Neural crest cell (in vitro differentiated cells): ENCODE results near the gene PIGZ. TPM values are rescaled to one million over a fixed set of nuclear protein-coding genes. Genes with fewer than 3 reads are reported as not detected.

Source experiments
- DNase-seq: peaks from one replicate; pipeline ENCODE4 v3.0.0; 2021; ENCODE audit warnings: low read depth, mixed read lengths, low spot score
- H3K27ac Mint-ChIP-seq: one replicate; pipeline ENCODE4 v1.8.0; 2021; ENCODE audit warnings: mild to moderate bottlenecking, mixed read lengths; ENCODE audit not compliant: unreplicated experiment
- H3K27me3 Mint-ChIP-seq: 2 replicates; pipeline ENCODE4 v1.8.0; 2021; ENCODE audit warnings: low read depth, mild to moderate bottlenecking, mixed read lengths
- H3K36me3 Mint-ChIP-seq: 2 replicates; pipeline ENCODE4 v1.8.0; 2021; ENCODE audit warnings: low read depth, mild to moderate bottlenecking, mixed read lengths
- H3K4me1 Mint-ChIP-seq: 2 replicates; pipeline ENCODE4 v1.8.0; 2021; ENCODE audit warnings: mixed read lengths
- H3K4me3 Mint-ChIP-seq: one replicate; pipeline ENCODE4 v1.8.0; 2021; ENCODE audit warnings: mild to moderate bottlenecking, mixed read lengths
- H3K9me3 Mint-ChIP-seq: 2 replicates; pipeline ENCODE4 v1.8.0; 2021; ENCODE audit warnings: mixed read lengths
- CTCF ChIP-seq: fragments of 200-600 bp; sonication (generic); conservative IDR thresholded peaks from 2 replicates; pipeline ENCODE4 v1.5.0; 2021; ENCODE audit warnings: antibody characterized with exemption, mild to moderate bottlenecking
- total RNA-seq: library from RNA; stranded (reverse); gene quantifications from 2 replicates; pipeline ENCODE4 v1.2.1, GENCODE V29; 2021

PIGZ gene
- total RNA-seq, 1 donor from 2014 or later = 1.9 TPM

DNA sequence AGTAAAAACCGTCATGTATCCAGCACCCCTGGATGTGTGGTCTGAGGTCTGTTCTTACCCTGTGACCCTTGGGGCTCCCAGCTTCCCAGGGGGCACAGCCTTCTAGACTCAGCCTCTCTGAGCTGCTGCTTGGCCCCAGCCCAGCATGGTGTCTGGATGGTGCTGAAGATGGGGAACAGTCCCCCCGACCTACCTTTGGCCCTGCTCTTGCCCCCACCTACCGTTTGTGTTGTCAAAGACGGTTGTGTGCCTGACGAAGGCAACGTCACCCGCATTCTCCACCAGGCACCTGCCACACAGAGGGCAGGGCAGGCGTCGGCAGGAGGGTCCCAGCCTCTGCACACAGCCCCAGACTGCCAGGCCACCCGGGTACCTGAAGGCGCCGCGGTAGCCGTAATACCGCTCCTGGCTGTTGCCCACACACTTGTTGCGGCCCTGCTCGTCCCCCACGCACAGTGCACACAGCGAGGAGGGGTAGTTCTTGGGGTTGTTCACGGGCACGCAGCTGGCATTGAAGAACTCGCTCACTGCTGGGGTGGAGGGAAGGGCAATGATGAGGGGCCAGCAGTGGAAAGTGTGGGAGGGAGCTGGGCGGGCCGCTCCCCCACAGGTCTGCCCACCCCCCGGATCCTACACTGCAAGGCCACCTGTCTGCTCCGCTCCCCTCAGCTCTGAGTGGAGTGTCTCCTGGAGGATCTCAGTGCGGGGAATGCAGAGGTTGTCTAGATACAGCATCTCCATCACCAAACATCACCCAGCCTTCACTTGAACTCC lies 40.0 kb upstream of the PIGZ start:
- DNase-seq = no peak
- Mint-ChIP-seq H3K4me1 (peaks cover 19% of the 10 kb centered on the region), H3K27ac (no peak overlapping the region), H3K4me3 (no peak overlapping the region), H3K36me3 (no peaks in the 10 kb centered on the region), H3K27me3 (no peaks in the 10 kb centered on the region), H3K9me3 (no peaks in the 10 kb centered on the region)
- TF ChIP-seq CTCF = no peak

GRCh38 chr3:197007953-197008352 lies 39.3 kb upstream of the PIGZ start:
- peak overlapping the region; percentile 75 for H3K27ac Mint-ChIP-seq
- H3K4me3 Mint-ChIP-seq = no peak overlapping the region
- H3K9me3 Mint-ChIP-seq = no peaks in the 10 kb centered on the region
- TF ChIP-seq CTCF = no peak
- peaks cover 15% of the 10 kb centered on the region for H3K4me1 Mint-ChIP-seq
- no peaks in the 10 kb centered on the region for H3K36me3 Mint-ChIP-seq
- DNase-seq = no peak
- H3K27me3 Mint-ChIP-seq = no peaks in the 10 kb centered on the region

GRCh38 chr3:197007296-197007940 lies 38.8 kb upstream of the PIGZ start:
- peak overlapping the region; percentile 75 for H3K27ac Mint-ChIP-seq
- DNase-seq = no peak
- no peak overlapping the region for H3K4me3 Mint-ChIP-seq
- H3K36me3 Mint-ChIP-seq = no peaks in the 10 kb centered on the region
- peaks cover 10% of the 10 kb centered on the region for H3K4me1 Mint-ChIP-seq
- no peaks in the 10 kb centered on the region for H3K9me3 Mint-ChIP-seq
- H3K27me3 Mint-ChIP-seq = no peaks in the 10 kb centered on the region
- no peak for TF ChIP-seq CTCF

- no peak for DNase-seq
- H3K4me3 Mint-ChIP-seq = no peak overlapping the region
- no peak for TF ChIP-seq CTCF
- H3K27me3 Mint-ChIP-seq = no peaks in the 10 kb centered on the region
- no peaks in the 10 kb centered on the region for H3K36me3 Mint-ChIP-seq
- peaks cover 9% of the 10 kb centered on the region for H3K4me1 Mint-ChIP-seq
- H3K27ac Mint-ChIP-seq = no peak overlapping the region
- H3K9me3 Mint-ChIP-seq = no peaks in the 10 kb centered on the region
These were observed 38.2 kb upstream of the PIGZ start for GRCh38 chr3:197006860-197007259.

DNA sequence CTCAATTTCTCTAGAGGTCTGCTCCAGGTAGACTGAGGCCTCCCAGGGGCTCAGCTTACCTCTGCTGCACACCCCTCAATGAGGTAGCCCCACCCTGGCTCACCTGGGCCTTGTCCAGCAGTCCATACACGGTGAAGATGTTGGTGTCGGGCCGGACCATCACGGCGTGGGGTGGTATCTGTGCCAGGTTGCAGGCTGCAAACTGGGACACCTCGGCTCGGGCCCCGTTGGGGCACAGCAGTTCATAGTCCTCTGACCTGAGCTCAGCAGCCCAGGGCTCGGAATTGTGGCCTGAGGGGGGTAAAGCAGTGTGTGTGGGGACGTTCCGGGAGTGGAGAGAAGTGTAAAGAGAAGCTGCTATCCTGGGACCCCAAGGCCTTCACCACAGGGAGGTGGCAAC lies 37.8 kb upstream of the PIGZ start:
- Mint-ChIP-seq H3K9me3 (no peaks in the 10 kb centered on the region), H3K36me3 (no peaks in the 10 kb centered on the region)
- TF ChIP-seq CTCF = no peak

More for the DNA sequence above, 37.8 kb upstream of the PIGZ start:
- no peaks in the 10 kb centered on the region for H3K27me3 Mint-ChIP-seq
- H3K4me1 Mint-ChIP-seq = peaks cover 13% of the 10 kb centered on the region
- no peak overlapping the region for H3K27ac Mint-ChIP-seq
- DNase-seq = no peak
- H3K4me3 Mint-ChIP-seq = no peak overlapping the region
